Coronary artery (tissue), 2 donors: ENCODE data around the gene ERN1.
A peak's percentile ranks its signal among the peaks of the same experiment; 100 is the strongest.

Experiments
- DNase-seq: peaks from one replicate; pipeline ENCODE4 v3.0.0-alpha.2; 2017; ENCODE audit warnings: low spot score
- H3K27ac ChIP-seq, 2 donors: fragments of 200-600 bp; sonication (generic); one replicate each; pipeline ENCODE4 v1.5.1; 2016 to 2019
- H3K4me3 ChIP-seq: fragments of 200-600 bp; sonication (generic); 2 replicates; pipeline ENCODE4 v1.5.1; 2016; ENCODE audit warnings: mild to moderate bottlenecking, moderate library complexity
- CTCF ChIP-seq: fragments of 200-600 bp; sonication (generic); IDR thresholded peaks from one replicate; pipeline ENCODE4 v1.5.1; 2019; ENCODE audit warnings: antibody characterized with exemption

Gene ERN1

GRCh38 chr17:64120159-64120810 is 9.7 kb downstream of the ERN1 start:
- no peak for TF ChIP-seq CTCF
- no peak for DNase-seq
- no peak overlapping the region for H3K4me3 ChIP-seq
- no peak overlapping the region for H3K27ac ChIP-seq

GRCh38 chr17:64117981-64118979 is 11.7 kb downstream of the ERN1 start:
- H3K4me3 ChIP-seq, result peak overlapping the region; percentile 38
- TF ChIP-seq CTCF, result no peak

GRCh38 chr17:64115822-64116534 is 14.0 kb downstream of the ERN1 start:
- Histone ChIP-seq H3K4me3 (no peak overlapping the region), H3K27ac (peak overlapping the region in 1 of 2 donors; percentile 28)
- no peak for TF ChIP-seq CTCF
- no peak for DNase-seq

More at GRCh38 chr17:64117981-64118979, 11.7 kb downstream of the ERN1 start:
- no peak for DNase-seq
- H3K27ac ChIP-seq, result peak overlapping the region; percentile 6 to 55

GRCh38 chr17:64115043-64115698 is 14.8 kb downstream of the ERN1 start:
- Histone ChIP-seq H3K27ac (peak overlapping the region in 1 of 2 donors; percentile 28), H3K4me3 (no peak overlapping the region)
- TF ChIP-seq CTCF, result no peak
- DNase-seq, result no peak

GRCh38 chr17:64113006-64113405 is 16.9 kb downstream of the ERN1 start:
- TF ChIP-seq CTCF, result no peak
- H3K4me3 ChIP-seq, result no peak overlapping the region
- DNase-seq, result no peak
- H3K27ac ChIP-seq, result no peak overlapping the region

- no peak for TF ChIP-seq CTCF
- H3K27ac ChIP-seq, result no peak overlapping the region
- DNase-seq, result no peak
- no peak overlapping the region for H3K4me3 ChIP-seq
Measured at GRCh38 chr17:64111831-64112230, 18.1 kb downstream of the ERN1 start.
